ENCODE measurements around the gene NIPAL3.

Gene NIPAL3

GRCh38 chr1:24468685-24469316 is 53.2 kb downstream of the NIPAL3 start:
- no peak for TF ChIP-seq OSR1 (CRISPR knock-in tag; IDR thresholded peaks at IDR 0.05)
- no peak for TF ChIP-seq ZNF70 (CRISPR knock-in tag; IDR thresholded peaks at IDR 0.05)
- no peak for TF ChIP-seq GLIS3 (CRISPR knock-in tag; IDR thresholded peaks at IDR 0.05)
- no peak for TF ChIP-seq ZC3H10 (CRISPR knock-in tag; IDR thresholded peaks at IDR 0.05)
- TF ChIP-seq ARNTL (CRISPR knock-in tag; IDR thresholded peaks at IDR 0.05; ENCODE audit: borderline replicate concordance, low read depth) = no peak
- no peak for TF ChIP-seq BACH2 (CRISPR knock-in tag; IDR thresholded peaks at IDR 0.05; ENCODE audit: borderline replicate concordance)
- no peak for TF ChIP-seq CSDC2 (CRISPR knock-in tag; IDR thresholded peaks at IDR 0.05)
- no peak for TF ChIP-seq TSHZ2 (CRISPR knock-in tag; IDR thresholded peaks at IDR 0.05)
- no peak for TF ChIP-seq POU6F1 (CRISPR knock-in tag; IDR thresholded peaks at IDR 0.05; ENCODE audit: borderline replicate concordance, low read depth)
- no peak for TF ChIP-seq ESRRG (CRISPR knock-in tag; IDR thresholded peaks at IDR 0.05)
- TF ChIP-seq ISL1 (CRISPR knock-in tag; IDR thresholded peaks at IDR 0.05) = no peak
- no peak for TF ChIP-seq PATZ1 (CRISPR knock-in tag; IDR thresholded peaks at IDR 0.05; ENCODE audit: borderline replicate concordance)
- no peak for TF ChIP-seq ZNF565 (CRISPR knock-in tag; conservative IDR thresholded peaks at IDR 0.05; ENCODE audit: low read depth)
- no peak for TF ChIP-seq TOX (CRISPR knock-in tag; IDR thresholded peaks at IDR 0.05; ENCODE audit: borderline replicate concordance)
- TF ChIP-seq CSRNP3 (CRISPR knock-in tag; IDR thresholded peaks at IDR 0.05) = no peak
- TF ChIP-seq ZNF8 (CRISPR knock-in tag; IDR thresholded peaks at IDR 0.05) = no peak
- TF ChIP-seq PPARA (CRISPR knock-in tag; IDR thresholded peaks at IDR 0.05; ENCODE audit: borderline replicate concordance) = no peak
- TF ChIP-seq ZFP3 (CRISPR knock-in tag; IDR thresholded peaks at IDR 0.05) = no peak
- no peak for TF ChIP-seq TCF4 (CRISPR knock-in tag; IDR thresholded peaks at IDR 0.05; ENCODE audit: borderline replicate concordance)
- no peak for TF ChIP-seq ZFP30 (CRISPR knock-in tag; IDR thresholded peaks at IDR 0.05)

GRCh38 chr1:24470592-24470991 is 55.0 kb downstream of the NIPAL3 start:
- ATAC-seq = no peak
- no peak for TF ChIP-seq OSR1 (CRISPR knock-in tag; IDR thresholded peaks at IDR 0.05)
- no peak for TF ChIP-seq ZC3H10 (CRISPR knock-in tag; IDR thresholded peaks at IDR 0.05)
- TF ChIP-seq CSDC2 (CRISPR knock-in tag; IDR thresholded peaks at IDR 0.05) = no peak
- no peak for TF ChIP-seq TOX (CRISPR knock-in tag; IDR thresholded peaks at IDR 0.05; ENCODE audit: borderline replicate concordance)
- TF ChIP-seq TCF4 (CRISPR knock-in tag; IDR thresholded peaks at IDR 0.05; ENCODE audit: borderline replicate concordance) = no peak
- no peak for TF ChIP-seq ZNF8 (CRISPR knock-in tag; IDR thresholded peaks at IDR 0.05)
- no peak for TF ChIP-seq ISL1 (CRISPR knock-in tag; IDR thresholded peaks at IDR 0.05)
- TF ChIP-seq ZNF70 (CRISPR knock-in tag; IDR thresholded peaks at IDR 0.05) = no peak
- TF ChIP-seq SNAI2 (CRISPR knock-in tag; IDR thresholded peaks at IDR 0.05) = no peak
- no peak for TF ChIP-seq ZFP3 (CRISPR knock-in tag; IDR thresholded peaks at IDR 0.05)
- no peak for TF ChIP-seq TSHZ2 (CRISPR knock-in tag; IDR thresholded peaks at IDR 0.05)

More at GRCh38 chr1:24468685-24469316, 53.2 kb downstream of the NIPAL3 start:
- ATAC-seq = no peak
